CD4-positive, alpha-beta T cell treated with Interferon alpha-2 for 1 hour (primary cell): Measurements from ENCODE around the gene ITGBL1.
A peak's percentile ranks its signal among the peaks of the same experiment; 100 is the strongest.

Experiments used
- DNase-seq, 2 donors: peaks; one replicate each; pipeline ENCODE4 v3.0.0-alpha.2; 2020 to 2022

Gene ITGBL1

DNA sequence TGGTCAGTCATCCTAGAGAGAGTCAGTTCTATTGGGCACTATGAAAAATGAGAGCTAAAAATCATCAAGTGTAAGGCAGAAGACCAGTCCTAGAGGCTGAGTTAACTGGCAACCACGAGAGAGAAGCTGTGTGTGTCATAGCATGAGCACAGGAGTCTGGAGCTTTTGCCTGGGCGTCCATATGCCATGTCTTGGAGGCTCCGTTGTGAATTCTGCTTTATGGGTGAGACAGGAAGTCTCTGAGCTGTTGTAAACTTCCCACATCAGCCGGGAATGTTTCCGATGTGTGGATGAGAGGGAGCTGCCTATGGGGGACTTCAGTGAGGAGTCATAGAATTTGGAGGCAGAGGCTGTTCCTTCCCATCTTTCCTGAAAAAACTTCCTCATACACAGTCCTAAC lies 120.0 kb downstream of the ITGBL1 start:
- no peak for DNase-seq

DNA sequence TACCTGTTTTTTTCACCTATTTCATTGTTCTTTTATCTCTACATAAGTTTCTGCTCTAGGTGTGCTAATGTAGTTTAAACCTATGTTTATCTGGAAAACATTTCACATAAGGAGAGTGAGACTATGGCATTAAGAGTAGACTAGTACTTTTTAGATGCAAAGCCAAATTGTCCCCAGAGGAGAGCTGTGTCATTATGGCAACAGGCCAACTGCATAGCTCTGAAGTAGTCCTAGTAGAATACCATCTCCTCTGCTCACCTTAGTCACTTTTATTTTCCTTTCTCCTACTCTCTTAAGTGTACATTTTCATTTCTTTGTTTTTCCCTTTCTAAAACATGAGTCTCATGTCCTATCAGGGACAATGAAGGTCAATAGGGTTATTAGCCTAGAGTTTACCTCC lies 123.1 kb downstream of the ITGBL1 start:
- DNase-seq = no peak

DNA sequence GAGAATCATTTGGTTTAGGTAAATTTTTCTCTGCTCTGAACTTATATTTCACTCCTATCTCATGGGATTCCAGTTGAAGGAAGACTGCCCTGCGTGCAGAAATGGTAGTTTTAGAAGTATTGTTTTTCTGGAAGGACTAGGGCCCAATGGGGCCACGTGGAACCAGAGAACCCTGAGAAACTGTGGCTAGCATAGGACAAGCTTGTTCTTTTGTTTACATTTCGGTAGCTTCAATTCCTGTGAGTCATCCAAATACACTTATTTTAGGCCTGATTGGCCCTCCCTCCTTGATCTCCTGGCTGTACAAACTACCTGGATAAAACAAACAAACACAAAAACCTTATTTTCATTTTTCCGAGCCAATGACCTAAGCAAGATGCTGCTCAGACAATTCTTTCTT lies 124.0 kb downstream of the ITGBL1 start:
- DNase-seq = no peak

DNA sequence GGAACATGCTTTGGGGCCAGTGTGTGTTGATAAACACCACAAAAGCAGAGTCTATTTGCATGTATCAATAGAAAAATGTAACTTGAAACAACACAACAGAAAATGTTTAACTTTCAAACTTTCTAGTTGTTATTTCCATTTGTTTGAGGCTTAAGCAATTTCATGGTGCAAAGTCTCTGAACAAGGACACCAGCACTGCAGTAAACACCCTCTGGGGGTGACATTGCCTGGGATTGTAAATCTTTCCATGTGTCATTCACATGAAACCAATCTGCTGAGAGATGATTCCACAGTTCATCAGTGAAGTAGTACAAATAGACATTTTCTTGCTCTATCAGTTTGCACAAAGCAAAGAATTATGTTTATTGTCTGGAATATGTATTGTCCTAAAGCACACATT lies 124.5 kb downstream of the ITGBL1 start:
- DNase-seq = no peak

DNA sequence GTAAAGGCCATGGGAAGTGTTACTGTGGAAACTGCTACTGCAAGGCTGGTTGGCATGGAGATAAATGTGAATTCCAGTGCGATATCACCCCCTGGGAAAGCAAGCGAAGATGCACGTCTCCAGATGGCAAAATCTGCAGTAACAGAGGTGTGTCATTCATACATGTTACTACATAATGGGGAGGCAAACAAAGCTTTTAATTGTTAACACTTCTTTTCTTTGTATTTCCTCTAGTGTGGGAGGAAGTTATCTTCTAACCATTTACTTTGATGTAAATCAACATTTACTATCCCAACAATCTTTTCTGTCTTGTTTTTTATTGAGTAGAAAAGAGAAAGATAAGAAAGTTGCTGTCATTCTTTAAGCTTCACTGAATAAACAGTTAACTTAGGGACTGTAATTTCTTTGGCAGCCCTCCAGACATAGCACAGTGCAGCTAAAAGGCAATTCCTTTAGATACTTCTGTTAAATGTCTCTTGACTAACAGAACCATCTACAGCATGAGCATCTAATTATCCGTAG lies 126.9 kb downstream of the ITGBL1 start:
- no peak for DNase-seq

DNA sequence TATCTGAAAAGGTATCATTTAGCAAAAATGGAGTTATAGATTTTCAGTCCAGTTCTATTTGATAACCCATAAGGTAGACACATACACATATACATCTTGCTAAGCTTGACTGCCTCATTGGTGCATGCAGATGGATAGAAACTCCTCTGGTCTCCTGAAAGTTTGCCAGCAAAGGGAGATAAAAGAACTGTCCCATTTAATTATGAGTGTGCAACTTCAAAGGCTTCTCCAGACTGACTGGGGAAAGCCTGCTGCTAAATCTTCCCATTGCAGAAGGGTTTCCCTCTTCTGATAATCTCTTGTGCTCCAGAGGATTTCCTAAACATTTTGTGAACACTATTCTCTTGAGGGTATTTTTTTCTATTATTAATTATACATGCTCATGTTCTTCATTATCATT lies 131.9 kb downstream of the ITGBL1 start:
- no peak for DNase-seq

DNA sequence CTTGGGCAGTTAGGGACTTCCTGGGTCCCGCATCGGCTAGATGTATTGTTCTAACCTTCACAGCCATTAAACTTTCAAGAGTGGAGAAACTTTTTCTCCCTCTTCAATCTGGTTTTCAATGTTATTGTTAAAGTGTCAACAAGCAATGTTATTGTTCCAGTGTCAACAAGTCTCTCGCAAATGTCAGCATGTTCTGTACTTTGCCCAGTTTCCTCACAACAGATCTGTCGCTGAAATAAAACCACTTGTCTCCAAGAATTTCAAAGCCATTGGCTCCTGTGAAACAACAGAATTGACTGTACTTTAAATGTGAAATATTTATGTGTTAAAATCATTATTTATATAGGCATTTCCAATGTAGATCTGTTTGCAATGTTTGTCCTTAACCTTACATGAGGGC lies 138.0 kb downstream of the ITGBL1 start:
- no peak for DNase-seq

DNA sequence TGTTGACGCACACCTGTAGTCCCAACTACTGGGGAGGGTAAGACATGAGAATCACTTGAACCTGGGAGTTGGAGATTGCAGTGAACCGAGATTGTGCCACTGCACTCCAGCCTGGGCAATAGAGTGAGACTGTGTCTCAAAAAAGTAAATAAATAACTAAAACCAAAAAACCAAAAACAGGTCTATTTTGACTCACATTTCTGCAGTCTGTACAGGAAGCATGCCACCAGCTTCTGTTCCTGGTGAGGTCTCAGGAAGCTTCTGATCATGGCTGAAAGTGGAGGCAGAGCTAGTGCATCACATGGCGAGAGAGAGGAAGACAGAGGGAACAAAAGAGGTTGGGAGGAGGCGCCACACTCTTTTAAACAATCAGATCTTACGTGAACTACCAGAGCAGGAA lies 142.5 kb downstream of the ITGBL1 start:
- no peak for DNase-seq

DNA sequence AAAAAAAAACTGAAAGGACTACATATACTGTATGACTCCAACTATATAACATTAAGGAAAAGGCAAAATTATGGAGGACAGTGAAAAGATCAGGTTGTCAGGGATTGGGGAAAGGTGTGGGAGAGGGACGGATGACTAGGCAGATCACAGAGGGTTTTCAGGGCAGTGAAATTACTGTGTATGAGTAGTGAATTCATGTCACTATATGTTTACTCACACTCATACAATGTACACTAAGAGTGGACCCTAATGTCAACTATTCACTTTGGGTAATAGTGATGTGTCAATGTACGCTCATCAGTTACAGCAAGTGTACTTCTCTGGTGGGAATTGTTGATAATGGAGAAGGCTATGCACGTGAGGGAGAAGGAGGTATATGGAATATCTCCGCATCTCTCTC lies 144.3 kb downstream of the ITGBL1 start:
- no peak for DNase-seq

DNA sequence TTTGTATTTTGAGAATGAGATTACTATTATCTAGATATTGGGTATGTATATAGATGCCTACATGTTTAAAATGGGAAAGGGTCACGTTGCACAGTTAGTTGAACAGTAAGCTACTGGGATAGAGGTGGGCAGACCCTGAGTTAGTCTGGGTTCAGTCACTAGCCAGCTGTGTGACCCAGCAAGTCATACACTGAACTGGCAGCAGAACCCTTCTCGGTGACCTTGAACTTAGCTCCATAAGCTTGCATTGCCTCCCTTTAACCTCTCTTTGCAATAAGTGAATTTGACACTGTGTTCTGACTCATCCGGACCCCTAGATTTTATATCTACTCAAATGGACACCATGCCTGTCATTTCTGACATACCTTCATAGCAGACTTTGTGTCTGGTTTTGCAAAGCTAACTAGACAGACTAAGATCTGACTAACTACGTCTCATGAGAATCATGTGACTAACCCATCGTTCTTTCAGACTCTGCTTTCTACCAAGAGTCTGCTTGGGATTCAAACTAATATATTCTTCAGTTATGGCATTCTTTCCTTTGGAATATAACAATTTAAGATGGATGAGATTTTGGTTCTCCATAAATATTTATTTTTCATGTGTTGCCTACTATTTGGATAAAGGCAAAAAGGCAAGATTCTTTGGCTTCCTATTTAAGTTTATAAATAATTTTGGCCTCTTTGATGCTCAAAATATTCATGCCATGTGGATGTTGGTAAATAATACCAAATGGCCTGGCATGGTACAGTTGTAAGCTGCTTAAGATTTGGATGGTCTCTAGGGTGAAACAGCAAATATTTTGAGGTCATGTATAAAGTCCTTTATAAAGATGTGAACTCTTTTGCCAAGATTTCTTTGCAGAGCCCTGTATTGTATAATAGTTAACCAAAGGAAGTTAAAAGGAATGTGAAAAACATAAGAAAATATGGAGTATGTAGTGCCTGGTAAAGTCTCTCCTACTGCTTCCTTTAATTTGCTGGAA lies 159.3 kb downstream of the ITGBL1 start:
- DNase-seq = no peak

DNA sequence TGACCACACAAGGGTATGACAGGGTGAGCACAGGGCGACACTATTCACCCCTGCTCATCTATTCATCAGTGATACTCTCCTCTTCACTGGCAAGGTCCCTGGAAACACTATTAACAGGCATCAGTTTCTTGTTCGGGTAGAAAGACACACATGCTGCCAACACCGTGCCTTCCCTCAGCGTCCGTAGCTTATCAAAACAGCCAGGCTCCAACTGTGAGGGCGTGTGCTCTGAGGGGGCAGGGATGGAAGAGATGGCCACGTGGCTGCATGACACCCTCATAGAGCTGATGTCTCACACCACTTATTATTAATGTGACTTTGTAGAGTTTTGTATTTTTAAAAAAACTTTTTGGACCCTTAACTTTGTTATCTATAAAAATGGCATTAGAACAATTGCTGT lies 160.3 kb downstream of the ITGBL1 start:
- no peak for DNase-seq

DNA sequence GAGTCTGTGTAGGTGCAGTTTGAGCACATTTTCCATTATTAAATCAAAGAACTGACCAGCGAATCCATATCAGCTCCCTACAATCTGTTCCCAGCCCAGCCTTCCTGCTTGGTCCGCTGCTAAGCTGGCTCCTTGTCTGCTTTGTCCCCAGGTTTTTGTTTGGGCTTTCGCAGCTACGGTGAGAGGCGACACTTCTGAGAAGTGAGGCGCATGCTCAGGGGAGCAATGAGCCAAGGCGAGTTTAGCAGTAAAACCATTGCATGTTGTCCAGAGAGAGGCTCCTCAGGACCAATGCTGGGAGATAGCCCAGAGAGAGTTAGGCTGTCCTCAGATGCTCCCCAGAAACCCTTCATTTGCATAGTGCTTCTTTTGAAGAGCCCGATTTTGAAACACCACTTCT lies 162.0 kb downstream of the ITGBL1 start:
- DNase-seq = no peak

DNA sequence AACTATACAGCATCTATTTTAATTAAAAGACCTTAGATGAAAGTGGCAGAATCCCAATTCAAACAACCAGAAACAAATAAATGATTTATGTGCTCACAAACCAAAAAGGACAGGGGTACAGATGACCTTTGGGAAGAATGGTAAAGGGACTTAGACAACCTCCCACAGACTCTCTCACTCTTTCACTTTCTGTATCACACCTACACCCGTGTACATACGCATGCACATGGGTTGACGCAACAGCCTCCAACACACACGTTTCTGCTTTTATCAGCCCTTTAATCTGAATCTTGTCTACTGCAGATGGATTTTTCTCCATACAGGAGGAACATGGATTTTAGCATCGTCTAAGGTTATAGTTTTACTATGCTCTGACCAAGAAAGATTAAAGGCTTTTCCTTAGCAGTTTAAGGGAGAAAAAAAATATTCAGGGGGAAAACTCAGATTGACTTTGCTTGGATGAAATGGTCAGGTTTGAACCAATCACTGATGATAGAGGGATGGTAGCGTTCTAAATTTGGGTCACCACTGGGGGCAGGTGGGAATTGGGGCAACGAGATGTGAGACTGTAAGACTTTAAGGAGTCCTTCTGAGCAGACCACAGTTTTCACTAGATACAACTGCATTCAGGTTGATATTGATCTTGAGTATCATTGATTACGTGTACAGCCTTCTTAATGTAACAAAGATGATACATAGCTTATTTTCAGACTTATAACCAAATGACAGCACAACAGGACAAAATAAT lies 166.1 kb downstream of the ITGBL1 start:
- DNase-seq = peak; percentile 3 to 62

DNA sequence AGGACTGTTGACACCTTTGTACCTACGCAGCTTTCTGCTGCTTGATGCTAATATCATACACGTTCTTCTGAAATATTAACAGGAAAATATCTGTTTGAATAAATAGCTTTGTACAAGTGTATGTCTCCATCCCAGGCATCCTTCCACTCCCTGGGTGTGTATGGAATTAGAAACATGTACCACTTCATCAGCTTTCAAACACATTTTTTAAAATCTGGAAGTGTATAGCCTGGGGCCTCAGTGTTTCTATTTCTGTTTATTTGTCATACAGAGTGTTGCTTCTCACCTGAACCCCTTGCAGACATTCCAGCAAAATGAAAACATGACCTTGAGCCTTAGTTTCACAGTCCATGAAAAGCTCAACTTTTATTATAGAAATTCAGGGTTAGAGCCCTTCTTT lies 168.6 kb downstream of the ITGBL1 start:
- DNase-seq = no peak

DNA sequence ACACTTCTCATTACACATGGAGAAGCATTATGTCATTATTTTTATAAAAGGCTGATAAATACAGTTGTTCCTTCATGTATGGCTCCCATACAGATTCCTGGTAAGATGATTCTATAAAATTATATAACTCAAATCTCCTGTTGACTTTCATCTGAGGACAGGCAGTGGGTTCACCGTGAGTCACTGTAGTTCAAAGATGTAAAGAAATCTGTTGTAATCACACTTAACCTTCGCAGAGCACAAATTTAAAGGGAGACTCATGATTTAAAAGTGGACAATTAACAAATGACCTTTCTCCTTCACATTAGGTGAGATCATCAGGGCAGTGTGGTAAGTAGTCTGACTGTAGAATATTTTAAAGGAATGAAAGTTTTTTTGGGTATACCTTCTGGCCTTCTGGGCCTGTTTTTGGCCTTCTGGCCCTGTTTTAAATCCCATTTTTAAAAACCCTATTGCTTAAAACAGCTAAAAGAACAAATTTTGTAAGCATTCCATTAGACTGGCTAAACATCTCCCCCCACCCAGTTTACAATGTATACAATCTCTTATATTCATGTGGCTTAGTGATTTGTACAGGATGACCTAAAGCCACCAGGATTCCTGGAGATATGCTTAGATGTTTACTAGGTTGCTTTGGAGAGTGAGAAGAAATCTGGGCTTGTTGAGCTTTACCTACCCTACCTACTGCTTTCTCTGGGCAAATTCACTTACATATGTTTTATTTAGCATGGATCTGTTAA lies 171.2 kb downstream of the ITGBL1 start:
- DNase-seq = no peak

DNA sequence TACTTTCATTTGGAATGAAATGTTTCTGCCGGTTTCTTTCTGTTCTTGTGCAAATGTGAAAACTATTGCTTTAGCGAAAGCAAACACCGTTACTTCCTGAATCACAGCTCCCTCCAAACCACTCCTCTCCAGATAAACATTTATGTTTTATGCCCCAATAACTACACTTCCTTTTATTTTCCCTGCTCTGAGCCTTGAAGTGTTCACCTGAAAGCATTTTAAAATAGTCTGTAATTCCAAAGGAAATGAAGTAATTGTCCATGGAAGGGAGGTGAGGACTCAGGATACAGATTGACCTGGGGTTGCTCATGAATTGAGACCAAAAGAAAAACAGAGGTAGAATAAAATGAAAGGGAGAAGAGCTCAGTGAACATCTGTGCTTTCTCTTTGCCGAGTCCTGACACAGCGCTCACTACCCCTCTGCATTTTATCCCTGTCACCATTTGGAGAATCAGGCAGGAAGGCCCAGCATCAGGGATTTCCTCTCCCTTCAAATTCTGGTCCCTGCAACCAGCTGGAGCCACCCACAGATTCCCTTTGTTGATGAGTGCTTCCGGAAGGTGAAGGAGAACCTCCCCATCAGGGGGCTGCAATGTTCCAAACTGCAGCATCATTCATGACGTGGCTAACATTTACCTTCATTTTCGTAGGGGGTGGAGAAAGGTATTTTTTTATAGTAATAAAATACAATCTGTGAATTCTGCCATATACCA lies 171.9 kb downstream of the ITGBL1 start:
- no peak for DNase-seq

DNA sequence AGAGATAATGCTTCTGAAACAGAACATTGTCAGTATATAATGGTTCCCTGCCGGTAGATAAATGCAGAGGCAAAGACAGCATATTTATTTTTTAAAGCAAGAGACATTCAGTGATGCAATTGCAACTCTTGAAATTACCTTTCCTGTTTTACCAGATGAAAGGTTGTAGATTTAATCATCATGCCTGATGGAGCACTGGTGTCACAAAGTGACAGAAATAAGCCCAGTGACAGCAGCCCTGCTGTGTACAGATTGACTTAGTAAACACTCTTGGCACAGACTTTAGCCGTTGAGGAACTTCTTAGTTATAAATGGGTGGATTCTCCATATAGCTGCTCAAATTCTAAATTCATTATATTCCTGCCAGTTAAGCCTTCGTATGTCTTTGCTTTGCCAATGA lies 172.5 kb downstream of the ITGBL1 start:
- DNase-seq = no peak

DNA sequence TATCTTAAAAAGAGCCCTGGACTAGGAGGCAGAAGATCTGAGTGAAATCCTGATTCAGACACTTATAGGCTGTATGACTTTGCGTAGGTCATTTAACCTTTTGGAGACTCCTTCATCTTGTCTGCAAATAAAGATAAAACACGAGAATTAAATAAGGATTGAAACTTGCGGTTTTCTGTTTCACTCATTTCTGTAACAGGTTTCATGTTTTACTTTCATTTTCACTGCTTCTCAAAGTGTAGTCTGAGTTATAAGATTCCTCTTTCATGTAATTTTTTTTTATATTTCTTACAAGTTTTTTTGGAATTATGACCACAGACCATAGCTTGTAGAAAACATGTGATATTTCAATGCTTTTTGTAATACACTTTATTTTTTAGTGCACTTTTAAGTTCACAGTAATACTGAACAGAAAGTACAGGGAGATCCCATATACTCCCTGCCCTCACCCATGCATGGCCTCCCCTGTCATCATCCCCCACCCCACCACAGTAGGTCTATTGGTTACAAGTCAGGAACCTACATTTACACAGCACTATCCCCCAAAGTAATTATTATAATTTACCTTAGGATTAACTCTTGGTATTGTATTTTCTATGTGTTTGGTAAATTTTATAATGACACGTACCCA lies 174.6 kb downstream of the ITGBL1 start:
- DNase-seq = peak in 1 of 2 donors; percentile 57

DNA sequence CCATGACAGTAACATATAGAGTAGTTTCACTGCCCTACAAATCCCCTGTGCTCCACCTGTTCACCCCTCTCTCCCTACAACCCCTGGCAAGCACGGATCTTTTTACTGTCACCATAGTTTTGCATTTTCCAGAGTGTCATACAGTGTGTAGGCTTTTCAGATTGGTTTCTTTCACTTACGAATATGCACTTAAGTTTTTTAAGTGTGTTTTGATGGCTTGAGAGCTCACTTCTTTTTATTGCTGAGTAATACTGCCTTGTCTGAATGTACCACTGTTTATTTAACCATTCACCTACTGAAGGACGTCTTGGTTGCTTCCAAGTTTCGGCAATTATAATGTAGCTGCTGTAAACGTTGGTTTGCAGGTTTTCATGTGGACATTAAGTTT lies 175.1 kb downstream of the ITGBL1 start:
- DNase-seq = no peak

DNA sequence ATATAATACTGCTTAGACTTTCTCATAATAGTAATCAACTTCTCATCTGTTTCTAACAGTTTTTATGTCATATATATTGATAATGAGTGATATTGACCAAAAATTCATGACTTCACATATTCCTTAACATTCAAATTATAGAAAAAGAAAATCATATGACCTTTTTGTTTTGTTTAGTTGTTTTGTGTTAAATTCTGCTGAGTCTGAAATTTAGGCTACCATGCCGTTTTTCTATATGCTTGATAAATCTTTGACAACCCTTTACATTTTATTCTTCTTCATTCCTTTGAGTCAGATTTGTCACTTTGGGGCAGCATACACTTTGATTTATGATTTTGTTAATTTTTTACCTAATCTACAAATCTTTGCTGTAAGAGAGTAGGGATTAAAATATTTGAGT lies 176.4 kb downstream of the ITGBL1 start:
- no peak for DNase-seq

DNA sequence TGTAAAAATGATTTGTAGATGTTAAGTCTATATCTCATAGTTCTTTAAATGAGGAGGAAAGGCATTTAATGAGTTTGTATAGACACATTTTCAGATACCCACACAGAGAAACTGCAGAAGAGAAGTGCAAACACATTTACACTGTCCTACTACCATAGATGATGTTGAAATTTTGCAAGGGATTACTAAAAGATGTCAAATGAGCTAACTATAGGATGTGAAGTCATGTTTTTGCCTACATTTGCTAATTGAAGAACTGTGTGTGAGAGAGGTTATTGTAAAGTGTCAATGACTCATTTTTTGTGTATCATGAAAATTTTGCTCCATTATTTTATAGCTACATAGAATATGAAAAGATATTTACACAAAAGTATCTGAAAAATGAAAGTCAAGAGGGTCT lies 178.9 kb downstream of the ITGBL1 start:
- DNase-seq = no peak

DNA sequence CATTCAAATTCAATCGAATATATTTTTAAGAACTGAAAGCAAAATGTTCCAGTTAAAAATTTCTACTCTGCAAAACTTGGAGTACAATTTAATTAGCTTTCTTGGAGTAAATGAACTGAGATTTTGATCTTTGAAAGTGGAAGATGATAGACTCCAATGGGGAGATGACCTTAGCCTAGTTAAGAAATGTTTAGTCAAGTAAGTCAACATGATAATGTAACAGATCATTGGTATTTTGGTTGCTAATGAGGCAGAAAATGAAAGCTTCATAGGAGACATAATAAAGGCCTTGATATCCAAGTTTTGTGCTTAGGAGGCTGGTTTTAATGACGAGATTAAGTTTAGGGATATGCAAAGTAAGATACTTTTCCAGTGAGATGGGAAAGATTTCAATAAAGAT lies 181.7 kb downstream of the ITGBL1 start:
- DNase-seq = no peak
